KOPT-K1 (cell line): Measurements from ENCODE around the gene TEKT5.
"Not testable (repeated sequence)": the region's sequence is repeated elsewhere in the genome, so short reads cannot be mapped to it uniquely, and the experiment has no call there.

Experiments used
- H3K27ac ChIP-seq: fragments of 200-600 bp; sonication (generic); 2 replicates; pipeline ENCODE4 v1.5.1; 2016; ENCODE audit warnings: antibody characterized with exemption, mild to moderate bottlenecking, low read depth, low read length; ENCODE audit not compliant: poor library complexity, severe bottlenecking
- H3K36me3 ChIP-seq: fragments of 200-600 bp; sonication (generic); 2 replicates; pipeline ENCODE4 v1.5.1; 2017; ENCODE audit warnings: antibody characterized with exemption, mild to moderate bottlenecking, low read length, moderate library complexity; ENCODE audit not compliant: insufficient read depth
- H3K9me3 ChIP-seq: fragments of 200-600 bp; sonication (generic); 2 replicates; pipeline ENCODE4 v1.5.1; 2017; ENCODE audit warnings: antibody characterized with exemption, low read length, mild to moderate bottlenecking; ENCODE audit not compliant: insufficient read depth, poor library complexity, severe bottlenecking

Gene TEKT5

GRCh38 chr16:10699756-10700155 lies 5.0 kb upstream of the TEKT5 start:
- Histone ChIP-seq H3K27ac (no peak overlapping the region), H3K9me3 (no peaks in the 10 kb centered on the region), H3K36me3 (no peaks in the 10 kb centered on the region)

GRCh38 chr16:10694306-10694705 lies 424 bp downstream of the TEKT5 start:
- Histone ChIP-seq H3K9me3 (no peaks in the 10 kb centered on the region), H3K36me3 (no peaks in the 10 kb centered on the region), H3K27ac (no peak overlapping the region)

DNA sequence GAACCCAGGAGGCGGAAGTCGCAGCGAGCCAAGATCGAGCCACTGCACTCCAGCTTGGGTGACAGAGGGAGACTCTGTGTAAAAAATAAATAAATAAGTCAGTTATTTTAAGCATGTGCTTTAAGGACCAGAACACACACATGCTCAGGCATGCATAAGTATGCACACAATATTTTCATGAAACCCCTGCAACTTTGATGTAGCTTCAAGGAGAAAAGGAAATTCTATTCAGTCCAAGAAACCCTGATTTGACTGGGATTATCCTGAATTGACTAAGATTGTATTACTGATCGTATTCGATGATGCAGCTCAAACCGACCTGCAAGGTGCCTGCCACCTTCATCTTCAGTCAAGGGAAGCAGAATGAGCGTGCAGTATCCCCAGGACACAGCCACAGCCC lies 841 bp downstream of the TEKT5 start:
- no peaks in the 10 kb centered on the region for H3K36me3 ChIP-seq
- H3K27ac ChIP-seq, result no peak overlapping the region
- H3K9me3 ChIP-seq, result no peaks in the 10 kb centered on the region

- no peaks in the 10 kb centered on the region for H3K9me3 ChIP-seq
- no peaks in the 10 kb centered on the region for H3K36me3 ChIP-seq
- H3K27ac ChIP-seq, result no peak overlapping the region
These were observed 2.3 kb downstream of the TEKT5 start for GRCh38 chr16:10692470-10692869.

GRCh38 chr16:10688726-10689125 lies 6.0 kb downstream of the TEKT5 start:
- Histone ChIP-seq H3K36me3 (no peaks in the 10 kb centered on the region), H3K27ac (no peak overlapping the region), H3K9me3 (no peaks in the 10 kb centered on the region)

GRCh38 chr16:10688291-10688690 lies 6.4 kb downstream of the TEKT5 start:
- no peaks in the 10 kb centered on the region for H3K36me3 ChIP-seq
- no peaks in the 10 kb centered on the region for H3K9me3 ChIP-seq
- no peak overlapping the region for H3K27ac ChIP-seq

GRCh38 chr16:10685709-10686108 lies 9.0 kb downstream of the TEKT5 start:
- Histone ChIP-seq H3K27ac (no peak overlapping the region), H3K9me3 (no peaks in the 10 kb centered on the region), H3K36me3 (no peaks in the 10 kb centered on the region)

- no peak overlapping the region for H3K27ac ChIP-seq
- no peaks in the 10 kb centered on the region for H3K9me3 ChIP-seq
These were observed 10.1 kb downstream of the TEKT5 start for GRCh38 chr16:10684511-10685151.

DNA sequence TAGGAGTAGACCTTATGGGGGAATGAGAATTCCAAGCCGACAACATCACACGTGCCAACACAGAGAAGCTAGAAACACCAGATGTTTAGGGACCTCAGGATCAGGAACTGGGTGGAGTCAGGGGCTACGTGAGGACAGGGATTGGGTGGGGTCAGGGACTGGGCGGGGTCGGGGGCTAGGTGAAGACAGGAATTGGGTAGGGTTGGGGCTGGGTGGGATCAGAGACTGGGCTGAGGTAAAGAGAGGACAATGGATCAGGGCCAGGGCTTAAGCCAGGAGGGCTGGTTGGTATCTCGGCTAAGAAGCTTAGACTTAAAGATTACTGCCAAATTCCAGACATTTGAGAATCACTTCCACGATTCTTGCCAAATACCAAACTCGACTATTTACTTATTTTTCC lies 11.6 kb downstream of the TEKT5 start:
- Histone ChIP-seq H3K9me3 (no peaks in the 10 kb centered on the region), H3K27ac (no peak overlapping the region), H3K36me3 (no peaks in the 10 kb centered on the region)

More at GRCh38 chr16:10684511-10685151, 10.1 kb downstream of the TEKT5 start:
- H3K36me3 ChIP-seq, result no peaks in the 10 kb centered on the region

DNA sequence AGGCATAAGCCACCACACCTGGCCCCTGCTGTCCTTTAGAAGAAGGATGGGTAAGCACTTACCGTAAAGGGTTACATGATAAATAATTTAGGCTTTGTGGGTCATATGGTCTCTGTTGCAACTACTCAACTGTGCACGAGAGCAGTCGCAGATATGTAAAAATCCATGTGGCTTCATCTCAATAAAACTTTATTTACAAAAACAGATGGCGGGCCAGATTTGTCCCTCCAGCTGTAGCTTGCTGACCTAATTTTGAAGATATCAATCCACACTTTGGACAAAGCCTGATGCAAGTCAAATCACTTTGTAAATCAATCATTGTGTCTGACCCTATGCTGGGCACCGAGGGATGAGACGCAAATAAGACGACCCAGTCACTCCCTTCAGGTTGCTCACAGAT lies 12.1 kb downstream of the TEKT5 start:
- no peaks in the 10 kb centered on the region for H3K9me3 ChIP-seq
- no peaks in the 10 kb centered on the region for H3K36me3 ChIP-seq
- no peak overlapping the region for H3K27ac ChIP-seq

DNA sequence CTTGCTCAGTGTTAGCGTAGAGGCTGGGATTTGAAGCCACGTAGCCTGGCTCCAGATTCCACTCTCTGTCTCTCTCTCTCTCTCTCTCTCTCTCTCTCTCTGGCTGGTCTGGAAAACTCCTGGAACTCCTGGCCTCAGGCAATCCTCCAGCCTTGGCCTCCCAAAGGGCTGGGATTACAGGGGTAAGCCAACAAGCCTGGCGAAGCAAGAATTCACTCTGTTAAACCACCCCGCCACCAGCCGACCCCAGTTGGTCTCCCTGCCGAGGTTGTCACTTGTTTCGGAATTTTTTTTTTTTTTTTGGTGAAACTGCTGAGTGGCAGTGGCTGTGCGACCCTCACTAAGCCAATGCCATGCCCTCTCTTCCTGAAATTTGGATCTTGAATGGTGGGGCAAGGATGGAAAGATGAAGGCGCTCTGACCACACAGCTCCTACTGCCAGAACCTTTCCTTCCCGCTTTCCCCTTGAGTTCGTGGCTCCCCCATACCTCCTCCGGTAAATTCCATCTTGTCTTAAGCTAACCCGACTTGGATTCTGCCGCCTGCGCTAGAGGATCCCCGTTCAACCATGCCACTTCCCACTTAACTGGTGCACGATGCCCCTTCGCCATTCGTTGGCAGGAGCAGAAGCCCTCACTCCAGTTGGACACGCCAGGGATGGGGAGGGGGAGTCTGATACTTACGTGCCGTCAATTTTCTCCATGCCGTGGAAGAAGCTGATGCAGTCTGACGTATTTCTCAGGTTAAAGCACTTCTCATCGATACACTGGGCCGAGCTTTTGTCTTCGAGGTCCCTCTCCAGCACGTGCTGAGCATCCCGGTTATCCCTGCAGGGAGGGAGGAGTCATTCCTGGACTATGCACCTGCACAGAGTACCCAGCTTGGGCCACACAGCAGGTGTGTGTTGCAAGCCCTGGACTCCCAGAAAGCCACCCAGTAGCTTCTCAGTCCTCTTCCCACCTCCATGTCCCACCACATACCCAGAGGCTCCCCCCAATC lies 13.1 kb downstream of the TEKT5 start:
- H3K9me3 ChIP-seq, result no peaks in the 10 kb centered on the region
- no peaks in the 10 kb centered on the region for H3K36me3 ChIP-seq
- no peak overlapping the region for H3K27ac ChIP-seq

GRCh38 chr16:10679921-10680320 lies 14.8 kb downstream of the TEKT5 start:
- Histone ChIP-seq H3K27ac (no peak overlapping the region), H3K9me3 (no peaks in the 10 kb centered on the region), H3K36me3 (no peaks in the 10 kb centered on the region)

- not testable (repeated sequence) for H3K27ac ChIP-seq, H3K36me3 ChIP-seq, H3K9me3 ChIP-seq
These were observed 15.3 kb downstream of the TEKT5 start for GRCh38 chr16:10679441-10679840.

GRCh38 chr16:10678655-10679054 lies 16.1 kb downstream of the TEKT5 start:
- no peaks in the 10 kb centered on the region for H3K9me3 ChIP-seq
- H3K36me3 ChIP-seq, result no peaks in the 10 kb centered on the region
- H3K27ac ChIP-seq, result no peak overlapping the region

DNA sequence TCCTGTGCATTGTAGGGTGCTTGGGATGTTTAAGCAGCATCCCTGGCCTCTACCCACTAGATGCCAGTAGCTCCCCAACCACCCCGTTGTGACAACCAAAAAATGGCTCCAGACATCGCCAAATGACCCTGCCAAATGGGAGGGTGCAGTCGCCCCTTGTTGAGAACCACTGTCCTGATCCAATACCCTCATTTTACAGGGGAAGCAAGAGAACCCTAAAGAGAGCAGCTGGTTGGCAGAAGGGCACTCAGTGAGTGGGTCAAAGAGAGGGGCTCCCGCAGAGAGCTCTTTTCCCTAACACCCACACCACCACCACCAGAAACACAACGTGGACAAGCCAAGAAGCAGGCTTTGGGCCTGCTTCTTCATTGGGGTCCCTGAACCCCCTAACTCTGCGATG lies 18.4 kb downstream of the TEKT5 start:
- H3K36me3 ChIP-seq, result no peaks in the 10 kb centered on the region
- H3K27ac ChIP-seq, result no peak overlapping the region
- H3K9me3 ChIP-seq, result no peaks in the 10 kb centered on the region
